Ishikawa (cell line): ENCODE measurements around the gene LRRC26.

Experiments used
- CEBPB ChIP-seq: IDR thresholded peaks from 2 replicates; pipeline ENCODE4 v1.6.1; 2012
- CREB1 ChIP-seq: IDR thresholded peaks from 2 replicates; pipeline ENCODE4 v1.6.1; 2012; ENCODE audit warnings: low read depth
- EGR1 ChIP-seq: IDR thresholded peaks from 2 replicates; pipeline ENCODE4 v1.6.1; 2012
- EP300 ChIP-seq: IDR thresholded peaks from 2 replicates; pipeline ENCODE4 v1.6.1; 2012; ENCODE audit warnings: borderline replicate concordance
- FOXM1 ChIP-seq: IDR thresholded peaks from 2 replicates; pipeline ENCODE4 v1.6.1; 2012; ENCODE audit warnings: low read depth, borderline replicate concordance
- MAX ChIP-seq: IDR thresholded peaks from 2 replicates; pipeline ENCODE4 v1.6.1; 2012
- NFIC ChIP-seq: IDR thresholded peaks from 2 replicates; pipeline ENCODE4 v1.6.1; 2012
- RAD21 ChIP-seq: IDR thresholded peaks from 2 replicates; pipeline ENCODE4 v1.6.1; 2012; ENCODE audit warnings: low read depth
- REST ChIP-seq: IDR thresholded peaks from 2 replicates; pipeline ENCODE4 v1.6.1; 2012; ENCODE audit warnings: low read depth, mild to moderate bottlenecking
- TAF1 ChIP-seq: IDR thresholded peaks from 2 replicates; pipeline ENCODE4 v1.6.1; 2012; ENCODE audit warnings: low read depth, mild to moderate bottlenecking
- TEAD4 ChIP-seq: IDR thresholded peaks from 2 replicates; pipeline ENCODE4 v1.6.1; 2012
- USF1 ChIP-seq: IDR thresholded peaks from 2 replicates; pipeline ENCODE4 v1.6.1; 2012
- YY1 ChIP-seq: IDR thresholded peaks from 2 replicates; pipeline ENCODE4 v1.6.1; 2012; ENCODE audit warnings: low read depth
- ZBTB7A ChIP-seq: IDR thresholded peaks from 2 replicates; pipeline ENCODE4 v1.6.1; 2012; ENCODE audit warnings: low read depth

- no peak for TF ChIP-seq RAD21
- no peak for TF ChIP-seq EP300
- no peak for TF ChIP-seq TAF1
- TF ChIP-seq TEAD4 = no peak
- no peak for TF ChIP-seq YY1
- no peak for TF ChIP-seq CREB1
- TF ChIP-seq FOXM1 = no peak
- TF ChIP-seq CEBPB = no peak
- no peak for TF ChIP-seq EGR1
- TF ChIP-seq USF1 = 0 out of 2 replicates have a peak, but pooled peaks have one; percentile 37
- TF ChIP-seq NFIC = peak; percentile 68
- TF ChIP-seq ZBTB7A = no peak; the same call in 1 of the 2 replicates
- TF ChIP-seq MAX = no peak
- no peak for TF ChIP-seq REST
Observed at GRCh38 chr9:137194388-137194787, 24.5 kb upstream of the LRRC26 start.
